Neutrophil (primary cell): Measurements from ENCODE around the gene AFF1.

Source experiments
- H3K27ac ChIP-seq: fragments of 200-600 bp; sonication (generic); 2 replicates; pipeline ENCODE4 v1.5.1; 2016; ENCODE audit warnings: mild to moderate bottlenecking, moderate library complexity
- H3K27me3 ChIP-seq: fragments of 200-600 bp; sonication (generic); 2 replicates; pipeline ENCODE4 v1.6.0; 2016; ENCODE audit warnings: mild to moderate bottlenecking
- H3K36me3 ChIP-seq: fragments of 200-600 bp; sonication (generic); 2 replicates; pipeline ENCODE4 v1.5.1; 2017
- H3K4me1 ChIP-seq, 2 experiments: fragments of 200-600 bp in 1 of 2; sonication (generic) in 1 of 2; 1 replicate in 1 of 2; 2 replicates in 1 of 2; pipeline versions ENCODE4 v1.5.1 to v1.6.1; 2013 to 2016; ENCODE audit warnings: low read depth in 1 of 2, low read length in 1 of 2, mild to moderate bottlenecking in 1 of 2, moderate library complexity in 1 of 2; ENCODE audit not compliant: control insufficient read depth in 1 of 2, insufficient read depth in 1 of 2
- H3K4me3 ChIP-seq, 2 experiments: fragments of 200-600 bp in 1 of 2; sonication (generic) in 1 of 2; 1 replicate in 1 of 2; 2 replicates in 1 of 2; pipeline ENCODE4 v1.5.1; 2013 to 2016; ENCODE audit warnings: low read depth in 1 of 2, low read length in 1 of 2, mild to moderate bottlenecking in 1 of 2, moderate library complexity in 1 of 2
- H3K9me3 ChIP-seq: fragments of 200-600 bp; sonication (generic); 2 replicates; pipeline ENCODE4 v1.5.1; 2016
- CTCF ChIP-seq: fragments of 200-600 bp; sonication (generic); IDR thresholded peaks from 2 replicates; pipeline ENCODE4 v1.5.1; 2016; ENCODE audit warnings: antibody characterized with exemption

Gene AFF1

DNA sequence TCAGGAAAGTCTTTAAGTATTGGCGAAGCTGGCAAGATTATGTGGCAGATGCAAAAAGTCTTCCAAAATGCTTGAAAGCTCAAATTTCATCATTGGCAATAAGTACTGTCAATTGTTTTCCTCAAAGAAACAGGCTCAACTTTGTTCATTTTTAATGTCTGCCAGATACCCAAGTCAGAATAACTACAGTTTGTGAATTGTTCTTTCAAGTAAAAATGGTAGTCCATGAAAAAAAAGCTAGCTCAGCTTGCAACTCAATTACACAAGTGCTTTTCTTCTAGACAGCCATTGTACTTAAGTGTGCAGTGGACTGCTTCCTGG, 70.5 kb downstream of the AFF1 start:
- H3K4me3 ChIP-seq = peak overlapping the region; percentile 83 to 96

DNA sequence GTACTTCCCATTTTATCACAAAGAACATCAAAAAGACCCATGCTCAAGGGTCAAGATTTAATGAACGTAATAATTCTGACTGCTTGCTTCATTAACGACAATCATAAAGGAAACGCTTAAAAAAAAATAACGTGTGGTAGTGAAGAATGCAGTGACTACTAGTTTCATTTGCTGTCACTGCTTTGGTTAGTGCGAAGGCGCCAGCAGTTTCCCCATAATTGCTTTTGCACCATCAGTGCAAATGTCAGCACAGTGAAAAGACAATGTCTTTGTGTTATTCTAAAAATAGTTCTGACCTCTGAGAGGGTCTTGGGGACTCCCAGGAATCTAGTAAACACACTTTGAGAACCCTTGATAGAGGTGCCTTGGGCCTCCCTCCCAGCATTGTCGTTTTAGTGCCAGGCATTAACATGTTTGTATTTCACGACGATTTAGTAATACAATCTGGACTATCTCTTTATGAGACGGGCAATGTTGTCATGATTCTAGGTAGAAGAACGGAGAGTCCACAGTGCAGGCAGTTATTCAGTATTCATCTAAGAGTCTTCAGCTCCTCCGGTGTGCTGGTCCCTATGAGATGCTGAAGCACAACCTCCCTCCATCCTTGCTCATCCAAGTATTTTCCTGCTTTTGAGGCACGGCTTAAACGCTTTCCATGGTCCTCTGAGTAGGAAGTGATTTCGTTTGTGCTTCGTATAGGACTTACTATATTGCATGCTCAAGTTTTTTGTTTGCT, 71.0 kb downstream of the AFF1 start:
- H3K27ac ChIP-seq = peak overlapping the region; percentile 94
- peaks cover 46 to 47% of the 10 kb centered on the region in 2 experiments for H3K4me1 ChIP-seq
- no peaks in the 10 kb centered on the region for H3K27me3 ChIP-seq
- no peak for TF ChIP-seq CTCF
- H3K9me3 ChIP-seq = no peaks in the 10 kb centered on the region
- H3K36me3 ChIP-seq = no peaks in the 10 kb centered on the region
- peak overlapping the region; percentile 83 to 96 for H3K4me3 ChIP-seq

More for the DNA sequence above, 70.5 kb downstream of the AFF1 start:
- Histone ChIP-seq H3K27ac (peak overlapping the region; percentile 94), H3K27me3 (no peaks in the 10 kb centered on the region), H3K36me3 (no peaks in the 10 kb centered on the region), H3K9me3 (no peaks in the 10 kb centered on the region), H3K4me1 (peaks cover 40 to 42% of the 10 kb centered on the region in 2 experiments)
- TF ChIP-seq CTCF = no peak

DNA sequence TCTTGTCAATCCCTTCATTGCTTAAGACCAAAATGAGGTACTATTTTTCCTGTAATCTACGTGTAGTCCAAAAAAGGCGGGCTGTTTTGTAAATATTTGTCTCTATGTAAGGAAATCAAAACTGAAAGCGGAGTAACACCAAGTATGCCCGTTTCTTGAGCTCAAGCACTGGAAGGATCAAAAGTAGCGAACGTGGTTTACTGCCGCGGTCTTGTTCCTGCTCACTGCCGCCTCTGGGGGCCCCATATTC, 71.5 kb downstream of the AFF1 start:
- H3K4me1 ChIP-seq = peaks cover 51 to 52% of the 10 kb centered on the region in 2 experiments

DNA sequence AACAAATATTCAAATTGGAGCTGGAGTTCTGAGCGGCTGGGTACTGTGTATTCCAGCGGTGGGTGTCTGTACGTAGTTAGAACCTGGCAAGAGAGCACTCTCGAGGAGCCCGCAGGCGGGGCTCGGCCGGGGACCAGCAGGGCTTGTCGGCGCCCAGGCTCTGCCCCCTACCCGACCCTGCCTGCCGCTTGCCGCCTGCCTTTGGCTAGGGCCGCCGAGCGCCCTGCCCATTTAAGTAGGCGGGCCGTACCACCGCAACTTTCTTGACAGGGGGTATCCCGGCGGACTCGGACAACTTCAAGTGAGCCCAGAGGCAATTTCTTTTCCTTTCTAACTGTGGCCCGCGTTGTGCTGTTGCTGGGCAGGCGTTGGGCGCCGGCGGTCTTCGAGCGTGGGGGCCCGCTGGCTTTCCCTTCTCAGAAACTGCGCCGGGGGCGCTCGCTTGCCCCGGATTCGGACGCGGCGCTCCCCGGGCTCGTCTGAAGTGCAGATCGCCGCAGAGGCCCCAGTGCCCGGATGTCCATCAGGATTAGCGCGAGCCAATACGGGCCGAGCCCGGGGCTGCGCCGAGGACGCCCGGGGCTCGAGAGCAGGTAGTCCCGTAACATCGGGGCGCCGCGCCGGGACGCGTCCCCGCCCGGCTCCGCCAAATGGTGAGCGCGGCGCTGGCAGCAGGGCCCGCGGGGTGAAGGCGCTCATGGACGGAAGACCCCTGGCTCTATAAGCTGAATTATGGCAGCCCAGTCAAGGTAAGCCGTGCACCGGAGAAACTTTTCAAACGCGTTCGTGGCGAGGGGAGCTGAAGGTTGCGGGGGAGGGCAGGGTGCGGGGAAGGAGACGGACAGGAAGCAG, 72.1 kb downstream of the AFF1 start:
- no peaks in the 10 kb centered on the region for H3K9me3 ChIP-seq
- H3K4me3 ChIP-seq = peak overlapping the region; percentile 83 to 96
- TF ChIP-seq CTCF = no peak
- no peaks in the 10 kb centered on the region for H3K36me3 ChIP-seq
- peak overlapping the region; percentile 94 for H3K27ac ChIP-seq
- H3K4me1 ChIP-seq = peaks cover 56 to 58% of the 10 kb centered on the region in 2 experiments
- no peaks in the 10 kb centered on the region for H3K27me3 ChIP-seq

More for the DNA sequence above, 71.5 kb downstream of the AFF1 start:
- no peaks in the 10 kb centered on the region for H3K27me3 ChIP-seq
- TF ChIP-seq CTCF = peak; percentile 39
- no peaks in the 10 kb centered on the region for H3K36me3 ChIP-seq
- peak overlapping the region; percentile 94 for H3K27ac ChIP-seq
- no peaks in the 10 kb centered on the region for H3K9me3 ChIP-seq
- peak overlapping the region; percentile 83 to 96 for H3K4me3 ChIP-seq

DNA sequence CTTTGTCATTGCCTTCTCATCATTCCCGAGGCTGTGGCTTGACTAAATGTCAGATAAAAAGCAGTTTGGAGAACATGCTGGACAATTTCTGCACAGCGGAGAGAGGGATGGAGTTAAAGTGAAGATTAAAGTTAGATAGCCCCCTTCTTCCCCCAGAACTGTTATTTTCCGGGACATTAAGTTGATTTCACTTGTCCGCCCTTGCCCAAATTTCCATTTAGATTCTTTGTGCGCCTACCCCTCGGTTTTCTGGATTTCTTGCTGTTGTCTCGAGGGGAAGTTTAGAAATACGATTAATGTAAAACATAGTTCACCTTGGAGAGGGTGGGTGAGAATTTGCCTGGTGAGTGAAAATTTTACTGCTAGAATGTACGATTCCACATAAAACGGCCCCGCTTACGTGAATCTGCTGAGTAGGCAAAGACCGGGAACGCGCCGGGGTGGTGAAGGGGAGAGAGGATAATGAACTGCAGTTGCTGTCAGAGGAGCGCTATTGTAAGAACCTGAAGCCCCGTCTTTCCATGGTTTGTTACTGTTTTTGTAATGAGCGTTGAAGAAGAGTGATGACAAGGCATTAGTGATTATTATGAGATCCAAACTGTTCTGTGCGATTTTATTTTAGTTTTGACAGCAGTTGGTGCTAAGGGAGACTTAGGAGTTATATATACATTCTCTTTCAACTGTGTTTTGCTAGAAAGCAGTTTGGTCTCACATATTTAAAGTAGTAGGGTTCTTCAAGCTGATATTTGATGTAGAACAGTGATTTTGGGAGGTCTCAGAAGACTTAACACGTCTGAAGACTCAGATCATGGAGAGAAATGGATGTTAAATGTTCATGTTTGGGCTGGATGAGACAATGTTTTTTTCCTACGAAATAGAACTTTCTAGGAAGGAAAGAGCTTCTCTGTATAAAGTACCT, 73.0 kb downstream of the AFF1 start:
- no peaks in the 10 kb centered on the region for H3K36me3 ChIP-seq
- no peak for TF ChIP-seq CTCF
- H3K4me3 ChIP-seq = peak overlapping the region; percentile 83 to 96
- no peaks in the 10 kb centered on the region for H3K27me3 ChIP-seq
- H3K4me1 ChIP-seq = peaks cover 65 to 67% of the 10 kb centered on the region in 2 experiments
- H3K9me3 ChIP-seq = no peaks in the 10 kb centered on the region
- peak overlapping the region; percentile 94 for H3K27ac ChIP-seq
